Hepatocyte (in vitro differentiated cells): ENCODE results near the gene PTPRM.

Experiments
- EZH2phosphoT487 ChIP-seq: fragments of 200-600 bp; sonication (generic); IDR thresholded peaks from one replicate; pipeline ENCODE4 v1.6.1; 2018; ENCODE audit warnings: antibody characterized with exemption, mild to moderate bottlenecking, low read depth, moderate library complexity; ENCODE audit not compliant: unreplicated experiment, severe bottlenecking
- TF ChIP-seq, protein P1 (sequence below): fragments of 200-600 bp; sonication (generic); IDR thresholded peaks from 2 replicates; pipeline ENCODE4 v1.5.1; 2016; ENCODE audit warnings: antibody characterized with exemption, mild to moderate bottlenecking; ENCODE audit not compliant: poor library complexity

DNA sequence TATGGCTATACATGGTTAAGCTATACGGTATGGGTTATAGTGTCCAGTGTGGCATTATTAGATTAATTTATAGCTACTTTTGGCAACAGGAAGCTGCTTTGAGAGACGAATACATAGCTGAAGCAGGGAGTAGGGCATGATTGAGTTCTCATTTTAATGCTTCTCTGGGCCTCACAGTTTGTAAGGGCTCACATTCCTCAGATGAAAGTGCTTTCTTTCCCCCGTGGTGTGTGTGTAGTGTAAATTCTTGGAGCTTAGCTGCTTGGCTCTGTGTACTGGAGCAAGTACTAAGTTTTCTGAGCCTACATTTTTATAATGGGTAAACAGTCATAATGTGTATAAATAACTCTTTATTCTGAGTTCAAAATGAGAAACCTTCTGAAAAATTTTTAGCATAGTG lies 173.7 kb downstream of the PTPRM start:
- TF ChIP-seq, protein P1, sequence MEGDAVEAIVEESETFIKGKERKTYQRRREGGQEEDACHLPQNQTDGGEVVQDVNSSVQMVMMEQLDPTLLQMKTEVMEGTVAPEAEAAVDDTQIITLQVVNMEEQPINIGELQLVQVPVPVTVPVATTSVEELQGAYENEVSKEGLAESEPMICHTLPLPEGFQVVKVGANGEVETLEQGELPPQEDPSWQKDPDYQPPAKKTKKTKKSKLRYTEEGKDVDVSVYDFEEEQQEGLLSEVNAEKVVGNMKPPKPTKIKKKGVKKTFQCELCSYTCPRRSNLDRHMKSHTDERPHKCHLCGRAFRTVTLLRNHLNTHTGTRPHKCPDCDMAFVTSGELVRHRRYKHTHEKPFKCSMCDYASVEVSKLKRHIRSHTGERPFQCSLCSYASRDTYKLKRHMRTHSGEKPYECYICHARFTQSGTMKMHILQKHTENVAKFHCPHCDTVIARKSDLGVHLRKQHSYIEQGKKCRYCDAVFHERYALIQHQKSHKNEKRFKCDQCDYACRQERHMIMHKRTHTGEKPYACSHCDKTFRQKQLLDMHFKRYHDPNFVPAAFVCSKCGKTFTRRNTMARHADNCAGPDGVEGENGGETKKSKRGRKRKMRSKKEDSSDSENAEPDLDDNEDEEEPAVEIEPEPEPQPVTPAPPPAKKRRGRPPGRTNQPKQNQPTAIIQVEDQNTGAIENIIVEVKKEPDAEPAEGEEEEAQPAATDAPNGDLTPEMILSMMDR: no peak
- TF ChIP-seq EZH2phosphoT487: no peak
